Activated B cell treated with CpG ODN at 0.5 μM for 24 hours (primary cell): Measurements from ENCODE around the gene RNF146. TPM values are rescaled to one million over a fixed set of nuclear protein-coding genes. Genes with fewer than 3 reads are reported as not detected.
A peak's percentile ranks its signal among the peaks of the same experiment; 100 is the strongest.

ENCODE experiments used
- ATAC-seq: fragments of 200-7000 bp; cut with Tn5 transposase; one replicate; pipeline ENCODE4 v1.10.0; 2021; ENCODE audit warnings: low read depth, mild to moderate bottlenecking, moderate library complexity
- CTCF ChIA-PET: fragments of 350-600 bp; sonication (Branson Sonifier 250); formaldehyde crosslinking; loops from one replicate; lab custom pipeline; 2021; ENCODE audit warnings: antibody characterized with exemption; lab: Charles Lee
- POLR2A ChIA-PET: fragments of 350-600 bp; sonication (Branson Sonifier 250); formaldehyde crosslinking; loops from one replicate; lab custom pipeline; 2021; ENCODE audit warnings: antibody characterized with exemption; lab: Charles Lee
- DNase-seq: peaks from one replicate; pipeline ENCODE4 v3.0.0; 2022
- H3K27ac Mint-ChIP-seq: one replicate; pipeline ENCODE4 v1.8.0; 2020; ENCODE audit warnings: mixed read lengths
- H3K27me3 Mint-ChIP-seq: one replicate; pipeline ENCODE4 v1.8.0; 2021; ENCODE audit warnings: mixed read lengths
- H3K36me3 Mint-ChIP-seq: one replicate; pipeline ENCODE4 v1.8.0; 2021; ENCODE audit warnings: low read depth, mixed read lengths
- H3K4me1 Mint-ChIP-seq: one replicate; pipeline ENCODE4 v1.8.0; 2021; ENCODE audit warnings: mixed read lengths
- H3K4me3 Mint-ChIP-seq: one replicate; pipeline ENCODE4 v1.8.0; 2020; ENCODE audit warnings: mild to moderate bottlenecking, mixed read lengths
- H3K9me3 Mint-ChIP-seq: one replicate; pipeline ENCODE4 v1.8.0; 2020; ENCODE audit warnings: mixed read lengths
- CTCF ChIP-seq: fragments of 200-600 bp; IDR thresholded peaks from one replicate; pipeline ENCODE4 v1.8.0; 2022; ENCODE audit warnings: antibody characterized with exemption, mild to moderate bottlenecking
- intact Hi-C: fragments of 100-400 bp; cut with micrococcal nuclease; formaldehyde crosslinking; loops from one replicate; pipeline ENCODE4 v1.15.1; 2024
- total RNA-seq: library from RNA; stranded (reverse); gene quantifications from 2 replicates; pipeline ENCODE4 v1.2.3, GENCODE V29; 2022

RNF146 gene
- total RNA-seq, 1 donor from 2014 or later = 35.3 TPM

GRCh38 chr6:127300411-127300810 is 33.7 kb downstream of the RNF146 start:
- TF ChIP-seq CTCF = no peak
- CTCF ChIA-PET = interaction anchor here (7.4 kb wide), 1 partner anchor 120 kb away, joined by 60 read pairs; no protein-coding TSS in a partner anchor
- DNase-seq = no peak
- peaks cover 13% of the 10 kb centered on the region for H3K4me1 Mint-ChIP-seq
- H3K4me3 Mint-ChIP-seq = no peak overlapping the region
- POLR2A ChIA-PET = interaction anchor here (2.0 kb wide), 1 partner anchor 34 kb away, joined by 4 read pairs; the partner anchor contains the start of gene RNF146
- ATAC-seq = no peak
- no peak overlapping the region for H3K27ac Mint-ChIP-seq
- intact Hi-C loops = loop anchor here (5.0 kb wide), 1 partner anchor 33 kb away; the partner anchor contains the start of gene RNF146
- no peaks in the 10 kb centered on the region for H3K9me3 Mint-ChIP-seq
- H3K27me3 Mint-ChIP-seq = no peaks in the 10 kb centered on the region
- peaks cover 38% of the 10 kb centered on the region for H3K36me3 Mint-ChIP-seq

DNA sequence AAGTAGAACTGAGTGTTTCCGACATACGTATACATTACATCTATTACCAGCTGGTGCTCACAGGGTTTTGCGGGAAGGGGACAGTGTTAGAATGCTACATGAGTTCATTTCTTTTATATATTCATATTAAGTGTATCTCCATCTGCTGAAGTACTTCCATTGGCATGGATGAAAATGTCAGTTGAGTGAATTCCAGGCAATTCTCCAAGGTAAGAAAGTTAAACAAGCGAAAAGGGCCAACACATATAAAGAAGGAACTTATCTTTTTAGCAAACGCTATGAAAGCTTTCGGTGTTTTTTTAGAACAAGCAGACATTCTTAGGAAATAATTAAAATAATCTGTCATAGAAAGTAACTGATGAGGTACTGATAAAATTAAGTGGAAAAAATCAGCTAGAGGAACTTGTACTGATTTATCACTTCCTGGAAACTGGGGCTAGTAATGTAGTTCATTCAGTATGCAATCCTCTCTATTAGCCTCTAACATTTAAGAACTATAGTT is 34.6 kb downstream of the RNF146 start:
- Mint-ChIP-seq H3K9me3 (no peaks in the 10 kb centered on the region), H3K36me3 (peaks cover 40% of the 10 kb centered on the region), H3K27me3 (no peaks in the 10 kb centered on the region), H3K27ac (no peak overlapping the region), H3K4me1 (peaks cover 13% of the 10 kb centered on the region), H3K4me3 (no peak overlapping the region)
- ChIA-PET POLR2A (interaction anchor here (2.0 kb wide), 1 partner anchor 35 kb away, joined by 4 read pairs; the partner anchor contains the start of gene RNF146), CTCF (interaction anchor here (1.0 to 7.4 kb wide), 4 partner anchors 10 to 238 kb away, joined by 3 to 60 read pairs (median 4); no protein-coding TSS in a partner anchor)
- ATAC-seq (no peak), DNase-seq (no peak)
- no peak for TF ChIP-seq CTCF
- intact Hi-C loops = loop anchor here (5.0 kb wide), 1 partner anchor 34 kb away; the partner anchor contains the start of gene RNF146

GRCh38 chr6:127302728-127303660 is 36.3 kb downstream of the RNF146 start:
- ChIA-PET POLR2A (interaction anchor here (1.8 kb wide), 1 partner anchor 13 kb away, joined by 4 read pairs; no protein-coding TSS in a partner anchor), CTCF (interaction anchor here (0.9 to 7.4 kb wide), 15 partner anchors 10 to 240 kb away, joined by 3 to 60 read pairs (median 5); no protein-coding TSS in a partner anchor)
- ATAC-seq = peak; percentile 94
- Mint-ChIP-seq H3K27ac (peak overlapping the region; percentile 24), H3K9me3 (peaks cover 1% of the 10 kb centered on the region), H3K4me1 (peaks cover 24% of the 10 kb centered on the region), H3K4me3 (no peak overlapping the region), H3K36me3 (peaks cover 48% of the 10 kb centered on the region), H3K27me3 (no peaks in the 10 kb centered on the region)
- DNase-seq = no peak
- intact Hi-C loops = loop anchor here (1.0 to 5.0 kb wide), 8 partner anchors 12 to 340 kb away; partner anchors contain the start of genes ECHDC1 and RNF146
- TF ChIP-seq CTCF = peak; percentile 40

GRCh38 chr6:127303917-127304316 is 37.3 kb downstream of the RNF146 start:
- peaks cover 26% of the 10 kb centered on the region for H3K4me1 Mint-ChIP-seq
- intact Hi-C loops = loop anchor here (2.0 to 5.0 kb wide), 4 partner anchors 37 to 339 kb away; partner anchors contain the start of genes ECHDC1 and RNF146
- CTCF ChIA-PET = interaction anchor here (1.0 to 7.4 kb wide), 13 partner anchors 9 to 235 kb away, joined by 3 to 60 read pairs (median 5); no protein-coding TSS in a partner anchor
- no peak for DNase-seq
- no peaks in the 10 kb centered on the region for H3K27me3 Mint-ChIP-seq
- H3K4me3 Mint-ChIP-seq = no peak overlapping the region
- peak overlapping the region; percentile 24 for H3K27ac Mint-ChIP-seq
- no peak for TF ChIP-seq CTCF
- H3K9me3 Mint-ChIP-seq = peaks cover 6% of the 10 kb centered on the region
- POLR2A ChIA-PET = interaction anchor here (1.8 kb wide), 1 partner anchor 12 kb away, joined by 4 read pairs; no protein-coding TSS in a partner anchor
- peaks cover 57% of the 10 kb centered on the region for H3K36me3 Mint-ChIP-seq
- no peak for ATAC-seq
